ENCODE data around the gene LEFTY1. TPM values are rescaled to one million over a fixed set of nuclear protein-coding genes. Genes with fewer than 3 reads are reported as not detected.
A peak's percentile ranks its signal among the peaks of the same experiment; 100 is the strongest.

Gene LEFTY1
- total and polyA plus RNA-seq, 2 of the 13 experiments (the other 11 are each of a cell fraction or from before 2014, with no cell fraction given): 0.29 to 0.79 TPM

DNA sequence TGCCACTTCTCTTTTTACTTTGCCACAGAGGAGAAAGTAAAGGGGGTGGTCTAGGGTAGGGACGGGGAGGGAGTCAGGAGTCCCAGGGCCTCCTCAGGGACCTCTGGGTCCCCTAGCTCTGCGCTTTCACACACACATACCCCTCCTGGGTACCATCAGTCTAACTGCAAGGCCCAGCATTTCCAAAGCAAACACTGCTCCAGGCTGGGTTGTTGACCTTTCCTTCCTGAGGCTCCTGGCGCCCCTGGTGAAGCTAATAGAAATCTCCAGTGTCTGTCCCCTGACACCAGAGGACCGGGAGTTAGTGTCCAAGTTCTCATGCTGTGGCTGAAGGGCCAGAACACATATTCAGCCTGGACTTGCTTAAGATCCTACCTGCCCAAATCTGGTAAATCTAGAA lies 10.7 kb downstream of the LEFTY1 start (continued):
- TF ChIP-seq NCOA1 (CRISPR knock-in tag; IDR thresholded peaks at IDR 0.05) (no peak), RXRA (CRISPR knock-in tag; IDR thresholded peaks at IDR 0.05) (peak; percentile 70; the same call in 1 of the 2 replicates), EEA1 (CRISPR knock-in tag; IDR thresholded peaks at IDR 0.05; ENCODE audit: borderline replicate concordance) (no peak), ELF3 (CRISPR knock-in tag; IDR thresholded peaks at IDR 0.05) (no peak), KAT2B (IDR thresholded peaks at IDR 0.05; ENCODE audit: borderline replicate concordance, low read depth, low read length) (no peak), ZNF484 (CRISPR knock-in tag; IDR thresholded peaks at IDR 0.05; ENCODE audit: borderline replicate concordance, low read depth) (no peak), ZIK1 (CRISPR knock-in tag; IDR thresholded peaks at IDR 0.05; ENCODE audit: borderline replicate concordance, low read depth) (no peak), IRF2 (CRISPR knock-in tag; IDR thresholded peaks at IDR 0.05) (0 out of 2 replicates have a peak, but pooled peaks have one; percentile 21), ZNF44 (CRISPR knock-in tag; IDR thresholded peaks at IDR 0.05) (no peak), SALL2 (CRISPR knock-in tag; IDR thresholded peaks at IDR 0.05) (no peak), ZNF350 (CRISPR knock-in tag; IDR thresholded peaks at IDR 0.05; ENCODE audit: borderline replicate concordance, low read depth) (no peak), KDM2A (CRISPR knock-in tag; IDR thresholded peaks at IDR 0.05; ENCODE audit: borderline replicate concordance, low read depth) (no peak), HES4 (CRISPR knock-in tag; IDR thresholded peaks at IDR 0.05; ENCODE audit: borderline replicate concordance) (no peak), KAT8 (CRISPR knock-in tag; IDR thresholded peaks at IDR 0.05) (0 out of 2 replicates have a peak, but pooled peaks have one; percentile 19), HOXA3 (CRISPR knock-in tag; IDR thresholded peaks at IDR 0.05) (no peak), ARHGAP35 (CRISPR knock-in tag; IDR thresholded peaks at IDR 0.05; ENCODE audit: borderline replicate concordance) (no peak), SMARCC2 (IDR thresholded peaks at IDR 0.05) (no peak), CAMTA2 (CRISPR knock-in tag; IDR thresholded peaks at IDR 0.05; ENCODE audit: borderline replicate concordance) (no peak), MIXL1 (CRISPR knock-in tag; IDR thresholded peaks at IDR 0.05) (no peak), ZNF652 (CRISPR knock-in tag; IDR thresholded peaks at IDR 0.05; ENCODE audit: borderline replicate concordance, low read depth) (no peak)
- TF ChIP-seq, protein P1, sequence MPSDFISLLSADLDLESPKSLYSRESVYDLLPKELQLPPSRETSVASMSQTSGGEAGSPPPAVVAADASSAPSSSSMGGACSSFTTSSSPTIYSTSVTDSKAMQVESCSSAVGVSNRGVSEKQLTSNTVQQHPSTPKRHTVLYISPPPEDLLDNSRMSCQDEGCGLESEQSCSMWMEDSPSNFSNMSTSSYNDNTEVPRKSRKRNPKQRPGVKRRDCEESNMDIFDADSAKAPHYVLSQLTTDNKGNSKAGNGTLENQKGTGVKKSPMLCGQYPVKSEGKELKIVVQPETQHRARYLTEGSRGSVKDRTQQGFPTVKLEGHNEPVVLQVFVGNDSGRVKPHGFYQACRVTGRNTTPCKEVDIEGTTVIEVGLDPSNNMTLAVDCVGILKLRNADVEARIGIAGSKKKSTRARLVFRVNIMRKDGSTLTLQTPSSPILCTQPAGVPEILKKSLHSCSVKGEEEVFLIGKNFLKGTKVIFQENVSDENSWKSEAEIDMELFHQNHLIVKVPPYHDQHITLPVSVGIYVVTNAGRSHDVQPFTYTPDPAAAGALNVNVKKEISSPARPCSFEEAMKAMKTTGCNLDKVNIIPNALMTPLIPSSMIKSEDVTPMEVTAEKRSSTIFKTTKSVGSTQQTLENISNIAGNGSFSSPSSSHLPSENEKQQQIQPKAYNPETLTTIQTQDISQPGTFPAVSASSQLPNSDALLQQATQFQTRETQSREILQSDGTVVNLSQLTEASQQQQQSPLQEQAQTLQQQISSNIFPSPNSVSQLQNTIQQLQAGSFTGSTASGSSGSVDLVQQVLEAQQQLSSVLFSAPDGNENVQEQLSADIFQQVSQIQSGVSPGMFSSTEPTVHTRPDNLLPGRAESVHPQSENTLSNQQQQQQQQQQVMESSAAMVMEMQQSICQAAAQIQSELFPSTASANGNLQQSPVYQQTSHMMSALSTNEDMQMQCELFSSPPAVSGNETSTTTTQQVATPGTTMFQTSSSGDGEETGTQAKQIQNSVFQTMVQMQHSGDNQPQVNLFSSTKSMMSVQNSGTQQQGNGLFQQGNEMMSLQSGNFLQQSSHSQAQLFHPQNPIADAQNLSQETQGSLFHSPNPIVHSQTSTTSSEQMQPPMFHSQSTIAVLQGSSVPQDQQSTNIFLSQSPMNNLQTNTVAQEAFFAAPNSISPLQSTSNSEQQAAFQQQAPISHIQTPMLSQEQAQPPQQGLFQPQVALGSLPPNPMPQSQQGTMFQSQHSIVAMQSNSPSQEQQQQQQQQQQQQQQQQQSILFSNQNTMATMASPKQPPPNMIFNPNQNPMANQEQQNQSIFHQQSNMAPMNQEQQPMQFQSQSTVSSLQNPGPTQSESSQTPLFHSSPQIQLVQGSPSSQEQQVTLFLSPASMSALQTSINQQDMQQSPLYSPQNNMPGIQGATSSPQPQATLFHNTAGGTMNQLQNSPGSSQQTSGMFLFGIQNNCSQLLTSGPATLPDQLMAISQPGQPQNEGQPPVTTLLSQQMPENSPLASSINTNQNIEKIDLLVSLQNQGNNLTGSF (CRISPR knock-in tag; IDR thresholded peaks at IDR 0.05): no peak
- TF ChIP-seq, protein P2, sequence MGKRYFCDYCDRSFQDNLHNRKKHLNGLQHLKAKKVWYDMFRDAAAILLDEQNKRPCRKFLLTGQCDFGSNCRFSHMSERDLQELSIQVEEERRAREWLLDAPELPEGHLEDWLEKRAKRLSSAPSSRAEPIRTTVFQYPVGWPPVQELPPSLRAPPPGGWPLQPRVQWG (CRISPR knock-in tag; IDR thresholded peaks at IDR 0.05; ENCODE audit: borderline replicate concordance, low read depth): no peak
- TF ChIP-seq, protein P3, sequence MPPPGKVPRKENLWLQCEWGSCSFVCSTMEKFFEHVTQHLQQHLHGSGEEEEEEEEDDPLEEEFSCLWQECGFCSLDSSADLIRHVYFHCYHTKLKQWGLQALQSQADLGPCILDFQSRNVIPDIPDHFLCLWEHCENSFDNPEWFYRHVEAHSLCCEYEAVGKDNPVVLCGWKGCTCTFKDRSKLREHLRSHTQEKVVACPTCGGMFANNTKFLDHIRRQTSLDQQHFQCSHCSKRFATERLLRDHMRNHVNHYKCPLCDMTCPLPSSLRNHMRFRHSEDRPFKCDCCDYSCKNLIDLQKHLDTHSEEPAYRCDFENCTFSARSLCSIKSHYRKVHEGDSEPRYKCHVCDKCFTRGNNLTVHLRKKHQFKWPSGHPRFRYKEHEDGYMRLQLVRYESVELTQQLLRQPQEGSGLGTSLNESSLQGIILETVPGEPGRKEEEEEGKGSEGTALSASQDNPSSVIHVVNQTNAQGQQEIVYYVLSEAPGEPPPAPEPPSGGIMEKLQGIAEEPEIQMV (CRISPR knock-in tag; IDR thresholded peaks at IDR 0.05; ENCODE audit: low read depth): no peak
